ENCODE measurements around the gene FOXF1. TPM values are rescaled to one million over a fixed set of nuclear protein-coding genes. Genes with fewer than 3 reads are reported as not detected.

FOXF1 gene
- total and polyA plus RNA-seq, 2 of the 13 experiments (the other 11 are each of a cell fraction or from before 2014, with no cell fraction given), result not detected

- TF ChIP-seq MNT (IDR thresholded peaks at IDR 0.05) (0 out of 2 replicates have a peak, but pooled peaks have one; percentile 9), TRIM22 (IDR thresholded peaks at IDR 0.05) (no peak), E2F5 (CRISPR knock-in tag; conservative IDR thresholded peaks at IDR 0.05) (no peak), NFE2L1 (CRISPR knock-in tag; IDR thresholded peaks at IDR 0.05; ENCODE audit: borderline replicate concordance) (no peak), ZNF547 (CRISPR knock-in tag; IDR thresholded peaks at IDR 0.05) (no peak), USF2 (IDR thresholded peaks at IDR 0.05; ENCODE audit: low read depth, low read length) (no peak), USF2 (CRISPR knock-in tag; IDR thresholded peaks at IDR 0.05; ENCODE audit: borderline replicate concordance) (no peak), ZC3H4 (CRISPR knock-in tag; IDR thresholded peaks at IDR 0.05; ENCODE audit: borderline replicate concordance) (no peak), SNAPC5 (CRISPR knock-in tag; IDR thresholded peaks at IDR 0.05; ENCODE audit: borderline replicate concordance) (no peak), NFATC3 (CRISPR knock-in tag; IDR thresholded peaks at IDR 0.05) (no peak), KMT2A (CRISPR knock-in tag; IDR thresholded peaks at IDR 0.05) (no peak), ZNF609 (CRISPR knock-in tag; IDR thresholded peaks at IDR 0.05; ENCODE audit: borderline replicate concordance) (no peak), JARID2 (CRISPR knock-in tag; IDR thresholded peaks at IDR 0.05; ENCODE audit: insufficient replicate concordance) (no peak), ZNF3 (CRISPR knock-in tag; IDR thresholded peaks at IDR 0.05) (no peak), ZBTB25 (CRISPR knock-in tag; IDR thresholded peaks at IDR 0.05) (no peak), PLRG1 (conservative IDR thresholded peaks at IDR 0.05) (no peak), ZNF451 (CRISPR knock-in tag; IDR thresholded peaks at IDR 0.05) (no peak), ZNF768 (CRISPR knock-in tag; IDR thresholded peaks at IDR 0.05) (no peak)
These were observed 7.4 kb downstream of the FOXF1 start (continued) for GRCh38 chr16:86517652-86518258.

Measured in HepG2 (cell line).